ENCODE data around the gene LRP1.

Gene LRP1

GRCh38 chr12:57101892-57102695 is 26.2 kb upstream of the LRP1 start:
- Histone ChIP-seq H3K4me1 (no peaks in the 10 kb centered on the region), H3K4me2 (ENCODE audit: low read length) (no peak overlapping the region), H3K4me3 (ENCODE audit: low read depth, low read length) (no peak overlapping the region), H2AFZ (no peak overlapping the region), H3K27me3 (ENCODE audit: control insufficient read depth, insufficient read depth, low read length) (no peaks in the 10 kb centered on the region), H3K9me3 (ENCODE audit: control insufficient read depth, low read length) (no peaks in the 10 kb centered on the region), H3K79me2 (no peaks in the 10 kb centered on the region), H3K36me3 (ENCODE audit: control insufficient read depth, insufficient read depth, low read length) (no peaks in the 10 kb centered on the region), H3K27ac (no peak overlapping the region), H3K9ac (no peak overlapping the region)
- TF ChIP-seq, protein P1, sequence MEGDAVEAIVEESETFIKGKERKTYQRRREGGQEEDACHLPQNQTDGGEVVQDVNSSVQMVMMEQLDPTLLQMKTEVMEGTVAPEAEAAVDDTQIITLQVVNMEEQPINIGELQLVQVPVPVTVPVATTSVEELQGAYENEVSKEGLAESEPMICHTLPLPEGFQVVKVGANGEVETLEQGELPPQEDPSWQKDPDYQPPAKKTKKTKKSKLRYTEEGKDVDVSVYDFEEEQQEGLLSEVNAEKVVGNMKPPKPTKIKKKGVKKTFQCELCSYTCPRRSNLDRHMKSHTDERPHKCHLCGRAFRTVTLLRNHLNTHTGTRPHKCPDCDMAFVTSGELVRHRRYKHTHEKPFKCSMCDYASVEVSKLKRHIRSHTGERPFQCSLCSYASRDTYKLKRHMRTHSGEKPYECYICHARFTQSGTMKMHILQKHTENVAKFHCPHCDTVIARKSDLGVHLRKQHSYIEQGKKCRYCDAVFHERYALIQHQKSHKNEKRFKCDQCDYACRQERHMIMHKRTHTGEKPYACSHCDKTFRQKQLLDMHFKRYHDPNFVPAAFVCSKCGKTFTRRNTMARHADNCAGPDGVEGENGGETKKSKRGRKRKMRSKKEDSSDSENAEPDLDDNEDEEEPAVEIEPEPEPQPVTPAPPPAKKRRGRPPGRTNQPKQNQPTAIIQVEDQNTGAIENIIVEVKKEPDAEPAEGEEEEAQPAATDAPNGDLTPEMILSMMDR (IDR thresholded peaks at IDR 0.05), result no peak

GRCh38 chr12:57103856-57104255 is 24.4 kb upstream of the LRP1 start:
- Histone ChIP-seq H3K9ac (no peak overlapping the region), H3K27ac (no peak overlapping the region), H3K4me1 (no peaks in the 10 kb centered on the region), H2AFZ (no peak overlapping the region), H3K4me3 (ENCODE audit: low read depth, low read length) (no peak overlapping the region), H3K27me3 (ENCODE audit: control insufficient read depth, insufficient read depth, low read length) (no peaks in the 10 kb centered on the region), H3K79me2 (no peaks in the 10 kb centered on the region), H3K9me3 (ENCODE audit: control insufficient read depth, low read length) (no peaks in the 10 kb centered on the region), H3K36me3 (ENCODE audit: control insufficient read depth, insufficient read depth, low read length) (no peaks in the 10 kb centered on the region), H3K4me2 (ENCODE audit: low read length) (no peak overlapping the region)
- TF ChIP-seq, protein P1 (IDR thresholded peaks at IDR 0.05), result no peak

DNA sequence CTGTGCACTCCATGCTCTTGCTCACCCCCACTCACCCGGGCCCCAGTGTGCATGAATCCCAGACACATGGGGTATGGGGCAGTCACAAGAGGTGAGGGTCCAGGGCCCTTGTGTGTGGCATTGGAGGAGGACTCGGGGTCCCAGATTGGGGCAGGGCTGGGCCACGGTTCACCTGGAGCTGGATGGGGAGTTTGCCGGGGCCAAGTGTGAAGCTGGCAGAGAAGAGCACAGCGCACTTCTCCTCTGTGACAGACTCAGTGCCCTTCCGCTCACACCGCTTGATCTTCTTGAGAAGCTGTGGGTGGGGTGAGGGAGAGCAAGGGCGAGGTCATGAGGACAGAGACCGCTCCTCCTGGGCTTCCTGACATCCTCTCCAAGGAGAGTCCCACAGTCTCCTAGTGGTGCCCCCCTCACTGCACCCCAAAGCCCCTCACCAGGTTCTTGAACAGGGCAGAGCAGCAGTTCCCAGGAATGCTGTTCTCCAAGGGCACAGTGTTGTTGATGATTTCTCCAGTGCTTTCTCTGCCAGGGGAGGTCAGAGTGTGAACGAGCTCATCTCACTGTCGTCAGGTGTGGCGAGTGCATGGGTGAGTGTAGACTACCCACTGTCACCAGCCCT is 23.9 kb upstream of the LRP1 start:
- Histone ChIP-seq H3K9me3 (ENCODE audit: control insufficient read depth, low read length) (no peaks in the 10 kb centered on the region), H3K27me3 (ENCODE audit: control insufficient read depth, insufficient read depth, low read length) (no peaks in the 10 kb centered on the region), H3K36me3 (ENCODE audit: control insufficient read depth, insufficient read depth, low read length) (no peaks in the 10 kb centered on the region), H3K27ac (no peak overlapping the region), H3K79me2 (no peaks in the 10 kb centered on the region), H3K9ac (no peak overlapping the region), H3K4me1 (no peaks in the 10 kb centered on the region), H2AFZ (no peak overlapping the region), H3K4me2 (ENCODE audit: low read length) (no peak overlapping the region), H3K4me3 (ENCODE audit: low read depth, low read length) (no peak overlapping the region)
- TF ChIP-seq, protein P1 (IDR thresholded peaks at IDR 0.05), result no peak

GRCh38 chr12:57105011-57105753 is 23.1 kb upstream of the LRP1 start:
- Histone ChIP-seq H3K27me3 (ENCODE audit: control insufficient read depth, insufficient read depth, low read length) (no peaks in the 10 kb centered on the region), H3K36me3 (ENCODE audit: control insufficient read depth, insufficient read depth, low read length) (no peaks in the 10 kb centered on the region), H3K9ac (no peak overlapping the region), H3K27ac (no peak overlapping the region), H3K4me2 (ENCODE audit: low read length) (no peak overlapping the region), H3K4me1 (peaks cover 2% of the 10 kb centered on the region), H3K4me3 (ENCODE audit: low read depth, low read length) (no peak overlapping the region), H2AFZ (no peak overlapping the region), H3K9me3 (ENCODE audit: control insufficient read depth, low read length) (no peaks in the 10 kb centered on the region), H3K79me2 (no peaks in the 10 kb centered on the region)
- TF ChIP-seq, protein P1 (IDR thresholded peaks at IDR 0.05), result no peak

All from parathyroid adenoma (tissue), 2 donors.